Hepatocyte (in vitro differentiated cells): ENCODE measurements around the gene TMEM117.
"Not testable (repeated sequence)": the region's sequence is repeated elsewhere in the genome, so short reads cannot be mapped to it uniquely, and the experiment has no call there.

Experiments
- EZH2phosphoT487 ChIP-seq: fragments of 200-600 bp; sonication (generic); IDR thresholded peaks from one replicate; pipeline ENCODE4 v1.6.1; 2018; ENCODE audit warnings: antibody characterized with exemption, mild to moderate bottlenecking, low read depth, moderate library complexity; ENCODE audit not compliant: unreplicated experiment, severe bottlenecking
- TF ChIP-seq, protein P1 (sequence below): fragments of 200-600 bp; sonication (generic); IDR thresholded peaks from 2 replicates; pipeline ENCODE4 v1.5.1; 2016; ENCODE audit warnings: antibody characterized with exemption, mild to moderate bottlenecking; ENCODE audit not compliant: poor library complexity

DNA sequence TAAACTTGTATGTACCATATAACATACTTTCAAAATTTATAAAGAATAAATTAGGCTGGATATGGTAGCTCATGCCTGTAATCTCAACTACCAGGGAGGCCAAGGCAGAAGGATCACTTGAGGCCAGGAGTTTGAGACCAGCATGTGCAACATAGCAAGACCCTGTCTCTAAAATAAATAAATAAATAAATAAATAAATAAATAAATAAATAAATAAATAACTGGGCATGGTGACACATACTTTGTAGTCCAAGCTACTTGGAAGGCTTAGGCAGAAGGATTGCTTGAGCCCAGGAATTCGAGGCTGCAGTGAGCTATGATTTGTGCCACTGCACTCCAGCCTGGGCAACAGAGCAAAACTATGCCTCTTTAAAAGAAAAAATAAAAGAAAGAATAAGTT lies 359.8 kb downstream of the TMEM117 start:
- TF ChIP-seq, protein P1, sequence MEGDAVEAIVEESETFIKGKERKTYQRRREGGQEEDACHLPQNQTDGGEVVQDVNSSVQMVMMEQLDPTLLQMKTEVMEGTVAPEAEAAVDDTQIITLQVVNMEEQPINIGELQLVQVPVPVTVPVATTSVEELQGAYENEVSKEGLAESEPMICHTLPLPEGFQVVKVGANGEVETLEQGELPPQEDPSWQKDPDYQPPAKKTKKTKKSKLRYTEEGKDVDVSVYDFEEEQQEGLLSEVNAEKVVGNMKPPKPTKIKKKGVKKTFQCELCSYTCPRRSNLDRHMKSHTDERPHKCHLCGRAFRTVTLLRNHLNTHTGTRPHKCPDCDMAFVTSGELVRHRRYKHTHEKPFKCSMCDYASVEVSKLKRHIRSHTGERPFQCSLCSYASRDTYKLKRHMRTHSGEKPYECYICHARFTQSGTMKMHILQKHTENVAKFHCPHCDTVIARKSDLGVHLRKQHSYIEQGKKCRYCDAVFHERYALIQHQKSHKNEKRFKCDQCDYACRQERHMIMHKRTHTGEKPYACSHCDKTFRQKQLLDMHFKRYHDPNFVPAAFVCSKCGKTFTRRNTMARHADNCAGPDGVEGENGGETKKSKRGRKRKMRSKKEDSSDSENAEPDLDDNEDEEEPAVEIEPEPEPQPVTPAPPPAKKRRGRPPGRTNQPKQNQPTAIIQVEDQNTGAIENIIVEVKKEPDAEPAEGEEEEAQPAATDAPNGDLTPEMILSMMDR: not testable (repeated sequence)
- TF ChIP-seq EZH2phosphoT487: not testable (repeated sequence)
